AG04449 (cell line): Measurements from ENCODE around the gene CNTN4.

Experiments used
- CTCF ChIA-PET: fragments of 350-600 bp; formaldehyde crosslinking; extraction: SDS; loops from one replicate; lab custom pipeline; 2021; ENCODE audit warnings: antibody characterized with exemption; lab: Yijun Ruan, JAX
- POLR2A ChIA-PET: fragments of 400-600, 350-600 bp; formaldehyde crosslinking; extraction: SDS; loops from one replicate; lab custom pipeline; 2020; ENCODE audit warnings: antibody characterized with exemption, inconsistent platforms; lab: Yijun Ruan, JAX
- DNase-seq: peaks from one replicate; pipeline ENCODE4 v3.0.0-alpha.2; 2010; ENCODE audit warnings: low read depth, low spot score
- H3K4me3 ChIP-seq: 2 replicates; pipeline ENCODE4 v1.5.1; 2011; ENCODE audit warnings: low read depth, mild to moderate bottlenecking, control low read depth, low read length
- TF ChIP-seq, protein P1 (sequence below): IDR thresholded peaks from one replicate; pipeline ENCODE4 v1.5.1; 2011; ENCODE audit warnings: mild to moderate bottlenecking, moderate library complexity, low read length, control low read depth, inconsistent platforms; ENCODE audit not compliant: insufficient read depth; ENCODE audit errors: missing control alignments

CNTN4 gene

DNA sequence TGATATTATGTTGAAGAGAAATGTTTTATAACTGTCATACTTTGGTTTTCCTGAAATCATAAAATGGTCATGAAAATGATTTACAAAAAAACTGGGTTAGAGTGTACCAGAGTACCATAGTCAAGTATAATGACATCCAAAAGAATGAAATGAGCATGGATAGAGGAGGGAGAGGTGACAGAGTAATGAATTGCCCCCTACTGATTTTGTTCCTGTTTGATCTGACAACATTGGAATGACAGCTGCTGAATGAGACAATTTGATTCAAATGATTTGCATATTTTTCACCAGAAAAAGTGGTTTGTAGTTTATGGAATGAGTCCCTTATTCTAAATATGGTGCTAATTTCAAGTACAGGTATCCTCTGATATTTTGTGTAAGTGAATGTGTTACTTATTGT lies 271.7 kb downstream of the CNTN4 start:
- TF ChIP-seq, protein P1, sequence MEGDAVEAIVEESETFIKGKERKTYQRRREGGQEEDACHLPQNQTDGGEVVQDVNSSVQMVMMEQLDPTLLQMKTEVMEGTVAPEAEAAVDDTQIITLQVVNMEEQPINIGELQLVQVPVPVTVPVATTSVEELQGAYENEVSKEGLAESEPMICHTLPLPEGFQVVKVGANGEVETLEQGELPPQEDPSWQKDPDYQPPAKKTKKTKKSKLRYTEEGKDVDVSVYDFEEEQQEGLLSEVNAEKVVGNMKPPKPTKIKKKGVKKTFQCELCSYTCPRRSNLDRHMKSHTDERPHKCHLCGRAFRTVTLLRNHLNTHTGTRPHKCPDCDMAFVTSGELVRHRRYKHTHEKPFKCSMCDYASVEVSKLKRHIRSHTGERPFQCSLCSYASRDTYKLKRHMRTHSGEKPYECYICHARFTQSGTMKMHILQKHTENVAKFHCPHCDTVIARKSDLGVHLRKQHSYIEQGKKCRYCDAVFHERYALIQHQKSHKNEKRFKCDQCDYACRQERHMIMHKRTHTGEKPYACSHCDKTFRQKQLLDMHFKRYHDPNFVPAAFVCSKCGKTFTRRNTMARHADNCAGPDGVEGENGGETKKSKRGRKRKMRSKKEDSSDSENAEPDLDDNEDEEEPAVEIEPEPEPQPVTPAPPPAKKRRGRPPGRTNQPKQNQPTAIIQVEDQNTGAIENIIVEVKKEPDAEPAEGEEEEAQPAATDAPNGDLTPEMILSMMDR: no peak
- CTCF ChIA-PET: no interaction called here
- H3K4me3 ChIP-seq: no peak overlapping the region
- no peak for DNase-seq
- POLR2A ChIA-PET: no interaction called here

DNA sequence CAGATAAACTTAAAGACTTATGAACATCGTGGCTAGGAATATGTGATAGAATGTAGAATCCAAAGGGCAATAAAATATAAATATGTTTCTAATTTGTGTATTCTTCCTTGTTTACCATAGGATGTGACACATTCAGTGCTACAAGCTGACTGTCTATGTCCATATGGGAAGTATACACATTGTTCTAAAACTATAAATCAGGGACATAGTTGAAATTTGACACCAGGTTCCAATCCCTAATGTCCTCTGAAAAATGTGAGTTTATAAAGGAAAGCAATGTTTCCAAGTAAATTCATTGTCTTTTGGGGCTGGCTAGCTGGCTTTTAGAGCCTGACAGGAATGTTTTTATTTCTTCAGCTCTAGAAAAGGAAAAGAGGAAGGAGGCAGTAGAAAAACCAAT lies 273.6 kb downstream of the CNTN4 start:
- no peak overlapping the region for H3K4me3 ChIP-seq
- ChIA-PET POLR2A (no interaction called here), CTCF (no interaction called here)
- TF ChIP-seq, protein P1: no peak
- DNase-seq: no peak

DNA sequence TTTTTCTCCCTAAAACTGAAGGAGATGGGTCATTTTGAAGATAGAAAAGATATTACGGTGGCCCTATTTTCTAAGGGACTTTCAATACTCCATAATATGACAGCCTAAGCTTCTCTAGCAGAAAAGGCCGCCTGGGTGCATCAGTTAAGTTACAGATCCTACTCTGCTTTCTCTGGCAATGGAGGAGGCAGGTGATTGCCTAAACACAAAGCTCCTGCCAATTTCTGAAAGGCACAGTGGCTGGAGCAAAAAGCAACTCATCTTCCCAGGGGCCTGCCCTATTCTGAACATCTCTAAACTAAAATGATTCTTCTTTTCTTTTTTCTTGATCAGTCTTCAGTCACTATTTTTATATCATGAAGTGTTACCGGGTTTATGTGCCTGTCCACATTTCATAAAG lies 276.7 kb downstream of the CNTN4 start:
- no peak for DNase-seq
- H3K4me3 ChIP-seq: no peak overlapping the region
- CTCF ChIA-PET: no interaction called here
- TF ChIP-seq, protein P1: no peak
- POLR2A ChIA-PET: no interaction called here

DNA sequence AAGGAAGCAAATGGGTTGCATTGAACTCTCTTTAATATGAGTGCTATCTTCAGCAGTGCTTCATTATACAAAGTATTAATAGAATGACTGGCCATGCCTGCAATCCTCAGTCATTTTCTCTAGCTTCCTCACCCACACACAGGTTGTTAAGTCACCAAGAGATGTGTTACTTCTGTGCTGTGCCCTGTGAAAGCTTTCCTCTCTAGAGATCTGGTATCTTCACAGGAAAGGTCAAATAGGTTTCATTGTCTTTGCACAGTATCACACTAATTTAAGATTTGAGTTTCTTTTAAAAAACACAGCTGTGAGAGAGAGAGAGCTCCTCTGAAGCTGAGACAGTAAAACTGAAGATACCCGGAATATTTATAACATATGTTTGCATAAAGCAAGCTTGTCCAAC lies 278.6 kb downstream of the CNTN4 start:
- CTCF ChIA-PET: no interaction called here
- POLR2A ChIA-PET: no interaction called here
- TF ChIP-seq, protein P1: no peak
- DNase-seq: no peak
- H3K4me3 ChIP-seq: no peak overlapping the region

DNA sequence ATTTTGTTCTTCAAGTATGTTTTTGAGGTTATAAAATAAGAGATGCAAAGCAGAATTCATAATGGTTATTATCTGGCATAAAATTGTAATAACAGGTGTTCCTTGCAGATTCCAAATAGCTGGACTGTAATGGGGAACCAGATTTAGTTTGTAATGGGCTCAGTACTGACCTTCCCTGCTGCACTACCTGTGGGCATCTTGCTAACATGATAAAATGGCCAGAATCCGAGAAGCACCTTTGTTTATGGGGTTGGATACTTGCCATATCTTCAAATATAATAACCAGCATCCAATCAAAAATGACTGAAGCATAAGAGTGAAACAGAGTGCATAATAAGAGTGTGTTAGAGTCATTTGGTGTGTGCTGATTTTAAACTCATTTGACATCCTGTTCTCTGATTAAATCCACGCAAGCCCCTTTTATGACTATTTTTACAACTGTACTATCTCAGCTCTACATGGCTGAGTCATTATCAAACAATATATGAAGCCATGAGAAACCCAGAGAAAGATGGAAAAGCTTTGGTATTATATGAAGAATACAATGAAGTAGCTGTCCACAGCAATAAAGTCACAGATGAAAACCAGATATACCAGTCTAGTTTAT lies 292.4 kb downstream of the CNTN4 start:
- DNase-seq: no peak
- ChIA-PET POLR2A (no interaction called here), CTCF (no interaction called here)
- H3K4me3 ChIP-seq: no peak overlapping the region
- TF ChIP-seq, protein P1: no peak

DNA sequence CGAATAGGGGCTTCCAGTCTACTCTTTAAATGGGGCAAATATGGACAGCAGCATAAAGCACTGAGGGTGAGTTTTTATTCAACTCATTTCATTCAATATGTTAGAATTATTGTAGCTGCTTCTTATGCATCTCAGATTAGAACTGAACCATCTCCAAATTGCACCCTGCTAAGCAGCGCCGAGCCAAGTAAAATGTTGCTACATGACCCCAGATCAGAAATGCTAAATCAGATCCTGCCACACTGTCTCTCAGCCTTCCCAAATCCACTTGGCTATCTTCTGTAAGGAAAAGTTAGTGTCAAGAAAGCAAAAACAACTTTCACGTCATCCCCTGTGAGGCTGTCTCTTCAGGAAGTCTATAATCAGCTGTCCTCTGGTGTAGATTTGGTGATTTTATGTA lies 293.2 kb downstream of the CNTN4 start:
- TF ChIP-seq, protein P1: no peak
- no peak for DNase-seq
- ChIA-PET CTCF (no interaction called here), POLR2A (no interaction called here)
- no peak overlapping the region for H3K4me3 ChIP-seq
